OCI-LY3 (cell line): ENCODE results near the gene CUBN.

Experiments
- EZH2phosphoT487 ChIP-seq: fragments of 200-600 bp; shearing (Covaris generic); IDR thresholded peaks from 2 replicates; pipeline ENCODE4 v1.6.1; 2018; ENCODE audit warnings: antibody characterized with exemption, mixed run types, low read depth
- TF ChIP-seq, protein P1 (sequence below): fragments of 200-600, 300-600 bp; sonication (generic); IDR thresholded peaks from 2 replicates; pipeline ENCODE4 v1.5.1; 2014; ENCODE audit warnings: antibody characterized with exemption, low read length, low read depth

DNA sequence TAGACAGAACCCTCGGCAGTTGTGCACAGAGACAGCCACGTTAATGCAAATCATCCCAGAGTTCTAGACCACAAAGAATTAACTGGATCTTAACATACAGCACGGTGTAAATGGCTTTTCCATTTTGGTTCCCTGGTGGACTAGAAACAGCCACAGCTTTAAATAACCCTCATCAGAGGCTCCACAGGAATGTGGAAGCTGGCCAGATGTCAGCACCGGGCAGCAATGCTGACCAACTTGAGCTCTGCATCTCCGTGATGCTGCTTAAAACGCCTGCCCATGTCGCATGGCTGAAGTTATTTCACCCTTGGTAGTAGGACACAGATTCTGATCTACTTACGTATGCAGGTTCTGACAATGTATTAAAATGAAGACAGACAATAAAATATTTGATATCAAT is 336.9 kb downstream of the CUBN start:
- TF ChIP-seq, protein P1, sequence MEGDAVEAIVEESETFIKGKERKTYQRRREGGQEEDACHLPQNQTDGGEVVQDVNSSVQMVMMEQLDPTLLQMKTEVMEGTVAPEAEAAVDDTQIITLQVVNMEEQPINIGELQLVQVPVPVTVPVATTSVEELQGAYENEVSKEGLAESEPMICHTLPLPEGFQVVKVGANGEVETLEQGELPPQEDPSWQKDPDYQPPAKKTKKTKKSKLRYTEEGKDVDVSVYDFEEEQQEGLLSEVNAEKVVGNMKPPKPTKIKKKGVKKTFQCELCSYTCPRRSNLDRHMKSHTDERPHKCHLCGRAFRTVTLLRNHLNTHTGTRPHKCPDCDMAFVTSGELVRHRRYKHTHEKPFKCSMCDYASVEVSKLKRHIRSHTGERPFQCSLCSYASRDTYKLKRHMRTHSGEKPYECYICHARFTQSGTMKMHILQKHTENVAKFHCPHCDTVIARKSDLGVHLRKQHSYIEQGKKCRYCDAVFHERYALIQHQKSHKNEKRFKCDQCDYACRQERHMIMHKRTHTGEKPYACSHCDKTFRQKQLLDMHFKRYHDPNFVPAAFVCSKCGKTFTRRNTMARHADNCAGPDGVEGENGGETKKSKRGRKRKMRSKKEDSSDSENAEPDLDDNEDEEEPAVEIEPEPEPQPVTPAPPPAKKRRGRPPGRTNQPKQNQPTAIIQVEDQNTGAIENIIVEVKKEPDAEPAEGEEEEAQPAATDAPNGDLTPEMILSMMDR, result no peak
- TF ChIP-seq EZH2phosphoT487, result no peak
